Measurements from ENCODE around the gene PPFIBP1. TPM values are rescaled to one million over a fixed set of nuclear protein-coding genes. Genes with fewer than 3 reads are reported as not detected.
A peak's percentile ranks its signal among the peaks of the same experiment; 100 is the strongest.
"Not testable (repeated sequence)": the region's sequence is repeated elsewhere in the genome, so short reads cannot be mapped to it uniquely, and the experiment has no call there.

Gene PPFIBP1
- total RNA-seq, 3 donors from 2014 or later (not counting 1 experiment from before 2014, with no cell fraction given): 0.73 to 1.6 (median 1.4) TPM

GRCh38 chr12:27732281-27732680, 208.3 kb downstream of the PPFIBP1 start:
- peaks cover 2% of the 10 kb centered on the region for H3K36me3 Mint-ChIP-seq
- Histone ChIP-seq H3K9me3 (ENCODE audit: control insufficient read depth, insufficient read depth, low read length) (no peaks in the 10 kb centered on the region), H3K27me3 (ENCODE audit: control insufficient read depth, insufficient read depth, low read length) (no peaks in the 10 kb centered on the region), H3K36me3 (ENCODE audit: control insufficient read depth, insufficient read depth, low read length) (peaks cover 31% of the 10 kb centered on the region), H3K4me3 (ENCODE audit: low read length) (no peak overlapping the region), H3K4me1 (ENCODE audit: control insufficient read depth, insufficient read depth, low read length) (no peaks in the 10 kb centered on the region), H3K27ac (ENCODE audit: low read length) (no peak overlapping the region)
- DNase-seq (peak in 1 of 2 donors; percentile 7), ATAC-seq (no peak)
- H3K27me3 Mint-ChIP-seq (ENCODE audit: low read depth in 2 of 2): no peaks in the 10 kb centered on the region
- intact Hi-C loops (cut with micrococcal nuclease): loop anchor here (2.0 kb wide), 1 partner anchor 209 kb away; no protein-coding TSS in a partner anchor
- no peak overlapping the region for H3K27ac Mint-ChIP-seq
- H3K4me3 Mint-ChIP-seq: no peak overlapping the region
- WGBS (ENCODE audit: insufficient coverage): 92% methylated on average over 2 of the region's 2 CpGs
- no peak for TF ChIP-seq CTCF (IDR thresholded peaks at IDR 0.05)
- no peaks in the 10 kb centered on the region for H3K4me1 Mint-ChIP-seq
- H3K9me3 Mint-ChIP-seq: no peaks in the 10 kb centered on the region

- TF ChIP-seq CTCF (IDR thresholded peaks at IDR 0.05): no peak
- H3K9me3 ChIP-seq (ENCODE audit: control insufficient read depth, insufficient read depth, low read length): no peaks in the 10 kb centered on the region
- no peak overlapping the region for H3K4me3 ChIP-seq (ENCODE audit: low read length)
- no peaks in the 10 kb centered on the region for H3K4me1 ChIP-seq (ENCODE audit: control insufficient read depth, insufficient read depth, low read length)
- H3K9me3 Mint-ChIP-seq: no peaks in the 10 kb centered on the region
- peaks cover 7% of the 10 kb centered on the region for H3K36me3 Mint-ChIP-seq
- intact Hi-C loops (cut with micrococcal nuclease): loop anchor here (1.0 to 2.0 kb wide), 2 partner anchors 88 to 208 kb away; no protein-coding TSS in a partner anchor
- WGBS (ENCODE audit: insufficient coverage): 73% methylated on average over 2 of the region's 3 CpGs
- H3K27ac Mint-ChIP-seq: no peak overlapping the region
- H3K4me1 Mint-ChIP-seq: no peaks in the 10 kb centered on the region
- no peak overlapping the region for H3K27ac ChIP-seq (ENCODE audit: low read length)
- no peaks in the 10 kb centered on the region for H3K27me3 Mint-ChIP-seq (ENCODE audit: low read depth in 2 of 2)
- peaks cover 38% of the 10 kb centered on the region for H3K36me3 ChIP-seq (ENCODE audit: control insufficient read depth, insufficient read depth, low read length)
- ATAC-seq: peak in 2 of 3 donors; percentile 69 to 75
- no peaks in the 10 kb centered on the region for H3K27me3 ChIP-seq (ENCODE audit: control insufficient read depth, insufficient read depth, low read length)
- H3K4me3 Mint-ChIP-seq: no peak overlapping the region
- DNase-seq: peak in 1 of 2 donors; percentile 65
These were observed 209.1 kb downstream of the PPFIBP1 start for GRCh38 chr12:27733052-27733656.

- Histone ChIP-seq H3K4me3 (ENCODE audit: low read length) (no peak overlapping the region), H3K27me3 (ENCODE audit: control insufficient read depth, insufficient read depth, low read length) (no peaks in the 10 kb centered on the region), H3K4me1 (ENCODE audit: control insufficient read depth, insufficient read depth, low read length) (no peaks in the 10 kb centered on the region), H3K36me3 (ENCODE audit: control insufficient read depth, insufficient read depth, low read length) (peaks cover 42% of the 10 kb centered on the region), H3K9me3 (ENCODE audit: control insufficient read depth, insufficient read depth, low read length) (no peaks in the 10 kb centered on the region), H3K27ac (ENCODE audit: low read length) (no peak overlapping the region)
- Mint-ChIP-seq H3K27me3 (ENCODE audit: low read depth in 2 of 2) (no peaks in the 10 kb centered on the region), H3K4me3 (no peak overlapping the region), H3K9me3 (no peaks in the 10 kb centered on the region), H3K27ac (no peak overlapping the region), H3K4me1 (no peaks in the 10 kb centered on the region), H3K36me3 (peaks cover 7% of the 10 kb centered on the region)
- no peak for ATAC-seq
- intact Hi-C loops (cut with micrococcal nuclease): loop anchor here (1.0 to 2.0 kb wide), 2 partner anchors 88 to 207 kb away; no protein-coding TSS in a partner anchor
- TF ChIP-seq CTCF (IDR thresholded peaks at IDR 0.05): no peak
- DNase-seq: no peak
- WGBS (ENCODE audit: insufficient coverage): 100% methylated on average over 1 of the region's 1 CpG
These were observed 209.8 kb downstream of the PPFIBP1 start for GRCh38 chr12:27733791-27734190.

- intact Hi-C loops (cut with micrococcal nuclease); H3K4me3 ChIP-seq (ENCODE audit: low read length); H3K9me3 ChIP-seq (ENCODE audit: control insufficient read depth, insufficient read depth, low read length); H3K27ac ChIP-seq (ENCODE audit: low read length); ATAC-seq; H3K27ac Mint-ChIP-seq; H3K4me1 Mint-ChIP-seq; H3K36me3 Mint-ChIP-seq; H3K4me3 Mint-ChIP-seq; H3K27me3 ChIP-seq (ENCODE audit: control insufficient read depth, insufficient read depth, low read length); H3K4me1 ChIP-seq (ENCODE audit: control insufficient read depth, insufficient read depth, low read length); H3K9me3 Mint-ChIP-seq; DNase-seq; H3K27me3 Mint-ChIP-seq (ENCODE audit: low read depth in 2 of 2): not testable (repeated sequence)
- peaks cover 47% of the 10 kb centered on the region for H3K36me3 ChIP-seq (ENCODE audit: control insufficient read depth, insufficient read depth, low read length)
- WGBS (ENCODE audit: insufficient coverage): 96% methylated on average over 8 of the region's 9 CpGs
These were observed 210.3 kb downstream of the PPFIBP1 start for GRCh38 chr12:27734321-27734720.

All from natural killer cell (primary cell).